Adrenal gland (tissue), 12 donors: ENCODE results near the gene CD151. TPM values are rescaled to one million over a fixed set of nuclear protein-coding genes. Genes with fewer than 3 reads are reported as not detected.

Experiments
- DNase-seq, 7 donors: peaks; one replicate each; pipeline ENCODE4 v3.0.0-alpha.2; 2019 to 2020
- H3K27ac ChIP-seq, 5 donors: fragments of 200-600 bp; sonication (generic) in 4 of 5; 1 replicate in 3 of 5; 2 replicates in 2 of 5; pipeline versions ENCODE4 v1.5.1 to v1.8.0; 2016 to 2020; ENCODE audit warnings: mild to moderate bottlenecking in 1 of 5
- H3K27me3 ChIP-seq: fragments of 200-600 bp; 2 replicates; pipeline ENCODE4 v1.8.0; 2021
- H3K36me3 ChIP-seq, 2 donors: fragments of 200-600 bp; replicated peaks in 1 of 2; 1 replicate in 1 of 2; 2 replicates in 1 of 2; pipeline versions ENCODE4 v1.5.1 to v1.8.0; 2018 to 2022
- H3K4me1 ChIP-seq, 2 donors: fragments of 200-600 bp; replicated peaks in 1 of 2; 1 replicate in 1 of 2; 2 replicates in 1 of 2; pipeline versions ENCODE4 v1.5.1 to v1.8.0; 2018 to 2021
- H3K4me3 ChIP-seq, 4 donors: fragments of 200-600 bp; sonication (generic) in 3 of 4; one replicate each; pipeline ENCODE4 v1.5.1; 2016 to 2018
- H3K9me3 ChIP-seq, 3 donors: fragments of 200-600 bp; sonication (generic) in 1 of 3; replicated peaks in 1 of 3; 1 replicate in 2 of 3; 2 replicates in 1 of 3; pipeline versions ENCODE4 v1.5.1 to v1.8.0; 2016 to 2021
- CTCF ChIP-seq, 6 experiments: fragments of 450-650 bp in 4 of 6; fragments of 200-600 bp in 2 of 6; sonication (generic) in 1 of 6; IDR thresholded peaks; 1 replicate in 5 of 6; 2 replicates in 1 of 6; pipeline versions ENCODE4 v1.5.1 to v1.8.0; 2016 to 2021; ENCODE audit warnings: antibody characterized with exemption in 6 of 6, mild to moderate bottlenecking in 2 of 6, moderate library complexity in 1 of 6
- POLR2A ChIP-seq, 2 donors: fragments of 450-650 bp; IDR thresholded peaks; one replicate each; pipeline ENCODE4 v1.6.1; 2017; ENCODE audit warnings: antibody characterized with exemption in 2 of 2, mild to moderate bottlenecking in 2 of 2, moderate library complexity in 1 of 2
- WGBS, 4 donors: extraction: QIAGEN DNeasy Blood & Tissue Kit in 2 of 4; methylation state at CpG; one replicate each; pipeline versions ENCODE4 v1.1.5 to v1.1.7; 2013 to 2017; 5-methylcytosine and 5-hydroxymethylcytosine counted together
- intact Hi-C, 2 donors: fragments of 100-400 bp; cut with DNase I; formaldehyde crosslinking; loops; one replicate each; pipeline versions ENCODE4 v1.14.1 to v1.15.0; 2022 to 2023
- polyA plus RNA-seq, 3 donors: library from polyadenylated mRNA; stranded (reverse); fragments of 200-250 nt in 2 of 3; fragments of 350-450 nt in 1 of 3; fragmentation: Illumina TruSeq in 1 of 3; extraction: RNeasy Lipid Tissue Mini Kit (QIAGEN cat#74804) in 1 of 3; gene quantifications; one replicate each; pipeline ENCODE4 v1.2.3, GENCODE V29; 2013 to 2014
- total RNA-seq, 9 donors: library from RNA; depleted of rRNA in 4 of 9; stranded (reverse); fragments of >200 nt in 4 of 9; fragments of 120-200 nt in 1 of 9; fragmentation: NEBNext Ultra II Directional in 1 of 9; extraction: Animal tissue kit (Norgen Biotek cat#: 25700) in 1 of 9; gene quantifications; one replicate each; pipeline versions ENCODE4 v1.1.0 to v1.2.4, GENCODE V29; 2013 to 2023
- donor health status: healthy with polysubstance abuse.
- donor health status: Bipolar disorder and iron deficiency.
- donor health status: DM: yes; HTN: yes; CAD: no.
- donor health status: DM: no; HTN: no; CAD: no.
- donor health status: DM: no; HTN: no; CAD: no.
- donor health status: DM: yes; HTN: yes; CAD: no.

Gene CD151
- total and polyA plus RNA-seq, 12 donors, result 111 to 387 (median 285) TPM

GRCh38 chr11:839280-839623 lies 6.5 kb downstream of the CD151 start:
- intact Hi-C loops, result no loop called here
- Histone ChIP-seq H3K4me3 (no peak overlapping the region), H3K4me1 (peaks cover 33 to 42% of the 10 kb centered on the region in 2 donors), H3K27ac (peak overlapping the region in 1 of 5 donors; percentile 25), H3K9me3 (no peaks in the 10 kb centered on the region), H3K27me3 (no peaks in the 10 kb centered on the region), H3K36me3 (peaks cover 0 to 44% of the 10 kb centered on the region in 2 donors)
- WGBS, 4 donors, result 86 to 93% (median 91%) methylated on average over 4 to 5 of the region's 5 CpGs; no CpG with 5 or more reads in 1 of the 4 donors
- no peak for DNase-seq
- TF ChIP-seq CTCF (IDR thresholded peaks at IDR 0.05), result no peak
- no peak for TF ChIP-seq POLR2A (IDR thresholded peaks at IDR 0.05)

DNA sequence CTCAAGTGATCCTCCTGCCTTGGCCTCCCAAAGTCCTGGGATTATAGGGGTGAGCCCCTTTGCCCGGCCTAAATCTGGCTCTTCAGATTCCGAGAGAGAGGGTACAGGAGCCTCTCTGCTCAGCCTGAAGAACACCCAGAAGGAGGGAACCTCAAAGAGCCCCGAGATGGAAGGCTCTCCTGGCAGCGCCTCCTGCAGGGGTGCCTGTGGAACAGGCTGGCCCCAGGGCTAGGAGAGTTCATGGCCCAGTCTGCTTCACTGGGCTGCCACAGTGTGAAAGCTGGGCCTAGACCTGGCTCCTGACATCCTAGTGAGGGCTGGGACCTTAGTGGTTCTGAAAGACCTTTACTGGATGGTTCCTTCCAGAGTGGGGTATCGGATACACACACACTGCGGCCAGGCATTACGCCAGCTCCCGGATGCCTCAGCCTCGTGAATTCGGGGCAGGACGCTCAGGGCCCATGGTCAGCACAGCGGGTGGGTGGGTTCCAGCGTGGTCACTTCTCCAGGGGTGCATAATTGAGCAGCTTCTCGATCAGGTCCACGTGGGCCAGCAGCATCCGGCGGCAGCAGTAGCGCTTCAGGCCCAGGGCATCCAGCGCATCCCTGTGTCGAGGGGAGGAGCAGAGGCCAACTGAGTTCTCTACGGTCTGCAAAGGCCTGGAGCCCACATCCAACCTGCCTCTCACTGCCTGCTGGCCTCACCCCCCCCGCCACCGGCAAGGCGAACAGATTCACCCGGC lies 7.3 kb downstream of the CD151 start:
- intact Hi-C loops, result no loop called here
- no peak overlapping the region for H3K4me3 ChIP-seq
- DNase-seq, result peak in 2 of 7 donors; percentile 28 to 56
- H3K4me1 ChIP-seq, result peaks cover 32 to 42% of the 10 kb centered on the region in 2 donors
- no peaks in the 10 kb centered on the region for H3K27me3 ChIP-seq
- peaks cover 0 to 44% of the 10 kb centered on the region in 2 donors for H3K36me3 ChIP-seq
- TF ChIP-seq POLR2A (IDR thresholded peaks at IDR 0.05) (no peak), CTCF (IDR thresholded peaks at IDR 0.05) (no peak)
- 75 to 81% (median 80%) methylated on average over 3 to 25 of the region's 25 CpGs for WGBS, 4 donors
- H3K27ac ChIP-seq, result no peak overlapping the region
- H3K9me3 ChIP-seq, result no peaks in the 10 kb centered on the region

GRCh38 chr11:841981-842369 lies 9.2 kb downstream of the CD151 start:
- peaks cover 31 to 40% of the 10 kb centered on the region in 2 donors for H3K4me1 ChIP-seq
- intact Hi-C loops, result no loop called here
- no peaks in the 10 kb centered on the region for H3K27me3 ChIP-seq
- peak overlapping the region; percentile 79 to 97 (median 91) for H3K4me3 ChIP-seq
- no peak for TF ChIP-seq POLR2A (IDR thresholded peaks at IDR 0.05)
- TF ChIP-seq CTCF (IDR thresholded peaks at IDR 0.05), result no peak
- peak overlapping the region; percentile 62 to 97 (median 94) for H3K27ac ChIP-seq
- H3K36me3 ChIP-seq, result peaks cover 0 to 35% of the 10 kb centered on the region in 2 donors
- WGBS, 4 donors, result 0 to 1% (median 0%) methylated on average over 13 to 27 of the region's 27 CpGs
- H3K9me3 ChIP-seq, result no peaks in the 10 kb centered on the region
- peak in 1 of 7 donors; percentile 59 for DNase-seq

DNA sequence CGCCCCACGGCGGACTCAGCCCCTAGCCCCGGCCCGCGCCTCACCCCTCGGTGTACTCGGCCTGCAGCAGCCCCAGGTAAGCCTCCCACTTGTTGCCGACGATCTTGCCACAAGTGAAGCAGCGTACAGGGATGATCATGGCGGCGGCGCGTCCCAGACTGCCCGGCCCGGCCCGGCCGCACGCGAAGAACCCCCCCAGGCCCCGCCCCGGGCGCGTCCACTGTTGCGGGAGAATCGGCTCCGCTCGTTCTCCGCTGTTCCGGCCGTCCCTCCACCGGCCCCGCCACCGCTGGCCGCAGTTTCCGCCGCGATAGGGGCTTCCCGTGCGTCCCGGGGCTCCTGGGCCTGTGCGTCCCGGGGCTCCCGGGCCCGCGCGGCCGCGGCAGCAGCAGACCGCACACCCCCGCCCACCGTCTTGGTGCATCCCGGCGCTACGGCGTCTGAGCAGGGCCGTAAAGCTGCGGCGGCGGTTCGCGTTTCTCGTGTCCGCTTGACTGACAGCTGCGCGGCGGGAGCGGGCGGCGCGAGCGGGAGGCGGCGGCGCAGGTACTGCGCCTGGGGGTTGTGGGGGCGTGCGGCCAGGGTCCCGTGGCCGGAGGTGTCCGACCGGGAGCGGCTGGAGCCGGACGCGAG lies 9.7 kb downstream of the CD151 start, which contains the start of the genes POLR2L and TSPAN4:
Gene POLR2L, minus strand, starts transcription at position 160 of the 633 bp plus-strand sequence. Its CDS starts 21 bp downstream, at position 139.
Gene TSPAN4, plus strand, starts transcription at position 483 of the 633 bp plus-strand sequence. CDS start 7,453 bp downstream, outside the sequence.
- TF ChIP-seq CTCF (IDR thresholded peaks at IDR 0.05), result peak in 2 of 6 experiments; percentile 16 to 32
- peak; percentile 73 to 89 for TF ChIP-seq POLR2A (IDR thresholded peaks at IDR 0.05)
- Histone ChIP-seq H3K9me3 (no peaks in the 10 kb centered on the region), H3K27me3 (no peaks in the 10 kb centered on the region), H3K4me1 (peaks cover 31 to 40% of the 10 kb centered on the region in 2 donors), H3K36me3 (peaks cover 0 to 30% of the 10 kb centered on the region in 2 donors), H3K4me3 (peak within 1 kb of the TSS; percentile 79 to 97 (median 91)), H3K27ac (peak within 1 kb of the TSS; percentile 62 to 97 (median 94))
- peak; percentile 83 to 94 (median 89) for DNase-seq
- 0 to 1% (median 0%) methylated on average over 25 to 87 of the region's 87 CpGs; no CpG with 5 or more reads in 1 of the 4 donors for WGBS, 4 donors
- intact Hi-C loops, result no loop called here
